Stomach (tissue), 9 donors: ENCODE data around the gene EPB41L1. TPM values are rescaled to one million over a fixed set of nuclear protein-coding genes. Genes with fewer than 3 reads are reported as not detected.

ENCODE experiments used
- DNase-seq, 2 donors: peaks; one replicate each; pipeline versions ENCODE4 v3.0.0 to v3.0.0-alpha.2; 2013 to 2019
- H3K27ac ChIP-seq, 5 donors: fragments of 200-600 bp in 4 of 5; sonication (generic) in 4 of 5; one replicate each; pipeline ENCODE4 v1.5.1; 2013 to 2019; ENCODE audit warnings: mild to moderate bottlenecking in 1 of 5, moderate library complexity in 1 of 5
- H3K27me3 ChIP-seq, 3 donors: fragments of 200-600 bp; sonication (generic); one replicate each; pipeline ENCODE4 v1.5.1; 2017 to 2019; ENCODE audit warnings: mixed run types in 1 of 3
- H3K36me3 ChIP-seq, 4 donors: fragments of 200-600 bp; sonication (generic); 1 replicate in 3 of 4; 2 replicates in 1 of 4; pipeline ENCODE4 v1.5.1; 2016 to 2019
- H3K4me1 ChIP-seq, 4 donors: fragments of 200-600 bp; sonication (generic); one replicate each; pipeline ENCODE4 v1.5.1; 2016 to 2019
- H3K4me3 ChIP-seq, 4 donors: fragments of 200-600 bp; sonication (generic) in 3 of 4; one replicate each; pipeline ENCODE4 v1.5.1; 2016 to 2019; ENCODE audit warnings: mild to moderate bottlenecking in 1 of 4
- H3K9me3 ChIP-seq, 4 donors: fragments of 200-600 bp; sonication (generic); one replicate each; pipeline ENCODE4 v1.5.1; 2016 to 2019
- CTCF ChIP-seq, 7 experiments: fragments of 450-650 bp in 4 of 7; fragments of 200-600 bp in 3 of 7; sonication (generic) in 3 of 7; IDR thresholded peaks; one replicate each; pipeline ENCODE4 v1.5.1; 2016 to 2019; ENCODE audit warnings: antibody characterized with exemption in 7 of 7, control low read depth in 2 of 7, mild to moderate bottlenecking in 1 of 7
- EP300 ChIP-seq: sonication (generic); formaldehyde crosslinking; IDR thresholded peaks from one replicate; pipeline ENCODE4 v1.6.1; 2017; ENCODE audit warnings: antibody characterized with exemption
- POLR2A ChIP-seq, 4 donors: fragments of 450-650 bp; IDR thresholded peaks; one replicate each; pipeline ENCODE4 v1.6.1; 2016; ENCODE audit warnings: antibody characterized with exemption in 4 of 4, control low read depth in 2 of 4, mild to moderate bottlenecking in 1 of 4, moderate library complexity in 1 of 4
- POLR2AphosphoS5 ChIP-seq, 3 donors: sonication (generic); formaldehyde crosslinking; IDR thresholded peaks; one replicate each; pipeline ENCODE4 v1.6.1; 2016; ENCODE audit warnings: antibody characterized with exemption in 3 of 3
- WGBS, 5 donors: extraction: QIAGEN DNeasy Blood & Tissue Kit in 3 of 5; methylation state at CpG; one replicate each; pipeline versions ENCODE4 v1.1.5 to v1.1.7; 2013 to 2018; 5-methylcytosine and 5-hydroxymethylcytosine counted together
- intact Hi-C: fragments of 100-400 bp; cut with DNase I; formaldehyde crosslinking; loops from one replicate; pipeline ENCODE4 v1.15.1; 2023; ENCODE audit warnings: low total_unique reads
- polyA plus RNA-seq, 3 donors: library from polyadenylated mRNA; stranded (reverse); fragments of 200-250 nt; gene quantifications; one replicate each; pipeline ENCODE4 v1.2.3, GENCODE V29; 2013
- total RNA-seq, 5 donors: library from RNA; depleted of rRNA; stranded (reverse); fragments of >200 nt; gene quantifications; one replicate each; pipeline versions ENCODE4 v1.1.0 to v1.2.3, GENCODE V29; 2014 to 2016
- donor health status: healthy with polysubstance abuse.
- donor health status: Bipolar disorder and iron deficiency.
- donor health status: healthy.

The EPB41L1 gene
- total and polyA plus RNA-seq, 8 donors, result 25.9 to 271 (median 40.4) TPM

GRCh38 chr20:36262440-36262839 is 107.9 kb downstream of the EPB41L1 start:
- Histone ChIP-seq H3K4me3 (no peak overlapping the region), H3K36me3 (peaks cover 0 to 4% (median 1%) of the 10 kb centered on the region in 4 donors), H3K9me3 (no peaks in the 10 kb centered on the region), H3K4me1 (no peaks in the 10 kb centered on the region), H3K27me3 (no peaks in the 10 kb centered on the region), H3K27ac (no peak overlapping the region)
- intact Hi-C loops, result no loop called here
- TF ChIP-seq POLR2A (IDR thresholded peaks at IDR 0.05), result no peak
- TF ChIP-seq POLR2AphosphoS5 (IDR thresholded peaks at IDR 0.05), result no peak
- TF ChIP-seq CTCF (IDR thresholded peaks at IDR 0.05), result no peak
- TF ChIP-seq EP300, result no peak
- no peak for DNase-seq
- 80 to 92% (median 82%) methylated on average over 12 of the region's 12 CpGs for WGBS, 5 donors

GRCh38 chr20:36264426-36265246 is 110.1 kb downstream of the EPB41L1 start:
- Histone ChIP-seq H3K27ac (no peak overlapping the region), H3K9me3 (no peaks in the 10 kb centered on the region), H3K4me3 (no peak overlapping the region), H3K36me3 (no peaks in the 10 kb centered on the region), H3K27me3 (no peaks in the 10 kb centered on the region), H3K4me1 (no peaks in the 10 kb centered on the region)
- no peak for DNase-seq
- no peak for TF ChIP-seq POLR2AphosphoS5 (IDR thresholded peaks at IDR 0.05)
- TF ChIP-seq POLR2A (IDR thresholded peaks at IDR 0.05), result no peak
- no peak for TF ChIP-seq CTCF (IDR thresholded peaks at IDR 0.05)
- no peak for TF ChIP-seq EP300
- 88 to 91% (median 89%) methylated on average over 20 of the region's 20 CpGs for WGBS, 5 donors
- intact Hi-C loops, result no loop called here

- Histone ChIP-seq H3K27ac (no peak overlapping the region), H3K27me3 (no peaks in the 10 kb centered on the region), H3K4me3 (no peak overlapping the region), H3K4me1 (no peaks in the 10 kb centered on the region), H3K36me3 (no peaks in the 10 kb centered on the region), H3K9me3 (no peaks in the 10 kb centered on the region)
- TF ChIP-seq CTCF (IDR thresholded peaks at IDR 0.05) (no peak), POLR2A (IDR thresholded peaks at IDR 0.05) (no peak), EP300 (no peak)
- intact Hi-C loops, result no loop called here
- no peak for DNase-seq
- WGBS, 5 donors, result 82 to 88% (median 83%) methylated on average over 1 to 6 of the region's 6 CpGs
Measured at GRCh38 chr20:36266189-36266588, 111.6 kb downstream of the EPB41L1 start.

- Histone ChIP-seq H3K36me3 (no peaks in the 10 kb centered on the region), H3K27me3 (peaks cover 0 to 6% (median 4%) of the 10 kb centered on the region in 3 donors), H3K4me1 (no peaks in the 10 kb centered on the region), H3K27ac (no peak overlapping the region), H3K4me3 (no peak overlapping the region), H3K9me3 (no peaks in the 10 kb centered on the region)
- TF ChIP-seq EP300, result no peak
- no peak for TF ChIP-seq POLR2AphosphoS5 (IDR thresholded peaks at IDR 0.05)
- TF ChIP-seq POLR2A (IDR thresholded peaks at IDR 0.05), result no peak
- no peak for TF ChIP-seq CTCF (IDR thresholded peaks at IDR 0.05)
- no peak for DNase-seq
- intact Hi-C loops, result no loop called here
- 65 to 87% (median 76%) methylated on average over 19 to 24 of the region's 24 CpGs for WGBS, 5 donors
Measured at GRCh38 chr20:36267605-36268381, 113.3 kb downstream of the EPB41L1 start.
